SK-N-SH treated with all-trans-retinoic acid at 6 μM for 48 hours (cell line): Measurements from ENCODE around the gene KLF6.

Experiments
- ATAC-seq: fragments of 200-7000 bp; cut with Tn5 transposase; 3 replicates; pipeline ENCODE4 v1.9.1; 2020; ENCODE audit warnings: mild to moderate bottlenecking, moderate library complexity
- ARNTL ChIP-seq: fragments of 450-650 bp; formaldehyde crosslinking; IDR thresholded peaks from 2 replicates; pipeline ENCODE4 v1.5.0; 2020; ENCODE audit warnings: low read depth, mild to moderate bottlenecking, moderate library complexity, borderline replicate concordance
- BACH2 ChIP-seq: fragments of 250-450 bp; sonication (Bioruptor Pico); IDR thresholded peaks from 2 replicates; pipeline ENCODE4 v1.9.0; 2021; ENCODE audit warnings: mild to moderate bottlenecking, borderline replicate concordance
- CREB5 ChIP-seq: fragments of 250-450 bp; sonication (Bioruptor Pico); IDR thresholded peaks from 2 replicates; pipeline ENCODE4 v1.5.1; 2020; ENCODE audit warnings: low read depth, mild to moderate bottlenecking, moderate library complexity
- CSDC2 ChIP-seq: fragments of 250-450 bp; sonication (Bioruptor Pico); IDR thresholded peaks from 2 replicates; pipeline ENCODE4 v1.5.0; 2020; ENCODE audit warnings: mild to moderate bottlenecking, moderate library complexity
- CSRNP3 ChIP-seq: fragments of 250-450 bp; sonication (Bioruptor Pico); IDR thresholded peaks from 2 replicates; pipeline ENCODE4 v1.5.1; 2021; ENCODE audit warnings: mild to moderate bottlenecking, moderate library complexity
- GLIS3 ChIP-seq: fragments of 250-450 bp; sonication (Bioruptor Pico); IDR thresholded peaks from 2 replicates; pipeline ENCODE4 v1.5.0; 2020; ENCODE audit warnings: mild to moderate bottlenecking, moderate library complexity
- ISL1 ChIP-seq: fragments of 250-450 bp; sonication (Bioruptor Pico); IDR thresholded peaks from 2 replicates; pipeline ENCODE4 v2.1.2; 2022; ENCODE audit warnings: mild to moderate bottlenecking, moderate library complexity
- OSR1 ChIP-seq: fragments of 250-450 bp; sonication (Bioruptor Pico); IDR thresholded peaks from 2 replicates; pipeline ENCODE4 v1.8.0; 2022; ENCODE audit warnings: moderate library complexity, mild to moderate bottlenecking, inconsistent platforms
- PATZ1 ChIP-seq: fragments of 250-450 bp; sonication (Bioruptor Pico); IDR thresholded peaks from 2 replicates; pipeline ENCODE4 v1.8.0; 2020; ENCODE audit warnings: mild to moderate bottlenecking, moderate library complexity, borderline replicate concordance
- POU6F1 ChIP-seq: fragments of 250-450 bp; sonication (Bioruptor Pico); IDR thresholded peaks from 2 replicates; pipeline ENCODE4 v1.8.0; 2021; ENCODE audit warnings: low read depth, mild to moderate bottlenecking, moderate library complexity, borderline replicate concordance
- PPARA ChIP-seq: fragments of 250-450 bp; sonication (Bioruptor Pico); IDR thresholded peaks from 2 replicates; pipeline ENCODE4 v1.5.0; 2020; ENCODE audit warnings: mild to moderate bottlenecking, borderline replicate concordance
- RARB ChIP-seq: fragments of 250-450 bp; sonication (Bioruptor Pico); IDR thresholded peaks from 2 replicates; pipeline ENCODE4 v1.8.0; 2021; ENCODE audit warnings: mild to moderate bottlenecking, moderate library complexity
- SNAI2 ChIP-seq: fragments of 250-450 bp; sonication (Bioruptor Pico); IDR thresholded peaks from 2 replicates; pipeline ENCODE4 v1.5.0; 2020; ENCODE audit warnings: mild to moderate bottlenecking, moderate library complexity
- TCF4 ChIP-seq: fragments of 250-450 bp; sonication (Bioruptor Pico); IDR thresholded peaks from 2 replicates; pipeline ENCODE4 v1.8.0; 2021; ENCODE audit warnings: mild to moderate bottlenecking, moderate library complexity, borderline replicate concordance
- TSHZ2 ChIP-seq: fragments of 250-450 bp; sonication (Bioruptor Pico); IDR thresholded peaks from 2 replicates; pipeline ENCODE4 v1.5.0; 2020; ENCODE audit warnings: mild to moderate bottlenecking, moderate library complexity
- ZC3H10 ChIP-seq: fragments of 250-450 bp; sonication (Bioruptor Pico); IDR thresholded peaks from 2 replicates; pipeline ENCODE4 v1.5.1; 2021; ENCODE audit warnings: mild to moderate bottlenecking, moderate library complexity
- ZFP3 ChIP-seq: fragments of 250-450 bp; sonication (Bioruptor Pico); IDR thresholded peaks from 2 replicates; pipeline ENCODE4 v1.5.0; 2020; ENCODE audit warnings: mild to moderate bottlenecking, moderate library complexity
- ZFP30 ChIP-seq: fragments of 450-650 bp; formaldehyde crosslinking; IDR thresholded peaks from 2 replicates; pipeline ENCODE4 v1.5.0; 2022; ENCODE audit warnings: mild to moderate bottlenecking, moderate library complexity
- ZNF565 ChIP-seq: fragments of 450-650 bp; formaldehyde crosslinking; conservative IDR thresholded peaks from 2 replicates; pipeline ENCODE4 v1.5.0; 2020; ENCODE audit warnings: low read depth, mild to moderate bottlenecking, moderate library complexity
- ZNF70 ChIP-seq: fragments of 450-650 bp; formaldehyde crosslinking; IDR thresholded peaks from 2 replicates; pipeline ENCODE4 v1.5.0; 2020; ENCODE audit warnings: mild to moderate bottlenecking, moderate library complexity

Gene KLF6

GRCh38 chr10:3792710-3793219 is 7.8 kb upstream of the KLF6 start:
- TF ChIP-seq GLIS3 (CRISPR knock-in tag) (no peak), BACH2 (CRISPR knock-in tag) (no peak), SNAI2 (no peak), CSDC2 (CRISPR knock-in tag) (no peak), OSR1 (CRISPR knock-in tag) (no peak), ARNTL (no peak), TSHZ2 (no peak), CREB5 (no peak), CSRNP3 (no peak), ZC3H10 (no peak), TCF4 (CRISPR knock-in tag) (no peak), ZFP30 (CRISPR knock-in tag) (no peak), ISL1 (CRISPR knock-in tag) (no peak), POU6F1 (CRISPR knock-in tag) (no peak), PPARA (no peak), PATZ1 (CRISPR knock-in tag) (no peak)
- TF ChIP-seq, all 23 proteins: peak for 0
- no peak for ATAC-seq

- TF ChIP-seq ZNF70 (CRISPR knock-in tag), result no peak
- TF ChIP-seq ZNF565 (CRISPR knock-in tag), result no peak
- no peak for TF ChIP-seq ARNTL
- TF ChIP-seq PATZ1 (CRISPR knock-in tag), result no peak
- TF ChIP-seq CSDC2 (CRISPR knock-in tag), result no peak
- no peak for TF ChIP-seq RARB (CRISPR knock-in tag)
- no peak for TF ChIP-seq ZFP3 (CRISPR knock-in tag)
- no peak for TF ChIP-seq GLIS3 (CRISPR knock-in tag)
- TF ChIP-seq OSR1 (CRISPR knock-in tag), result no peak
- ATAC-seq, result no peak
Observed at GRCh38 chr10:3791974-3792633, 7.1 kb upstream of the KLF6 start.
